ES-I3 (cell line): ENCODE measurements around the gene VSTM4.

ENCODE experiments used
- H3K36me3 ChIP-seq: 2 replicates; pipeline ENCODE4 v1.6.1; 2013; ENCODE audit warnings: mild to moderate bottlenecking, low read length, control low read depth, moderate library complexity; ENCODE audit not compliant: insufficient read depth
- H3K4me1 ChIP-seq: 2 replicates; pipeline ENCODE4 v1.6.1; 2013; ENCODE audit warnings: mild to moderate bottlenecking, control low read depth, low read length; ENCODE audit not compliant: insufficient read depth
- H3K9ac ChIP-seq: 2 replicates; pipeline ENCODE4 v1.6.1; 2013; ENCODE audit warnings: low read depth, mild to moderate bottlenecking, low read length, moderate library complexity
- H3K9me3 ChIP-seq: 2 replicates; pipeline ENCODE4 v1.6.1; 2013; ENCODE audit warnings: mild to moderate bottlenecking, low read length, moderate library complexity; ENCODE audit not compliant: control insufficient read depth, insufficient read depth

Gene VSTM4

DNA sequence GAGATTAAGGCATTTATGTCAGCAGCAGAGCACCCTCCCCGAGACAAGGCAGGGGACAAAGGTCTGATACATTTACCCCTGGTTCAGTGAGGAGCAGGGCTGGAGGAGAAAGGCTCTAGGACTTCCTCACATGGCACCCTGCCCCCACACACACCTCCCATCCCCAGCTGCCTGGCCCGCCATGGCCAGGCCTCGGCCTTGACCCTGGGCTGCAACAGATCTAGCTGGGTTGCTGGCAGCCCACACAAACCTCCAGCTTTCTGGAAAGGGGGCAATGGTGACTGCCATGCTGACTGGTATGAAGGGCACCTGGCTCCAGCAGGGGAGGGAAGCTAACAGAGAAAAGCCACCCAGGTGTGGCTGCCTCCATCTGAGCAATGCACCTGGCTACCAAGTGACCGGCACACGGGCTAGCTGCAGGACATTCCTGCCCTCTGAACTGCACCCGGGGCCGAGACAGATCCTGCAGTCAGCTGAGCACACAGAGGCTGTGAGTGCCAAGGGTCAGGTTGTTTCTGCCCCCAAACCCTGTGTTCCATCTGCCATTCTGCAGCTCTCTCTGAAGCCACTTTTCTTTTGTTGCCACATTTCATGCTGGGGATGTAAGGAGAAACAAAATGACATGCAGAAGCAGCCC, 89.9 kb downstream of the VSTM4 start:
- Histone ChIP-seq H3K36me3 (no peaks in the 10 kb centered on the region), H3K9me3 (no peaks in the 10 kb centered on the region), H3K9ac (no peak overlapping the region), H3K4me1 (no peaks in the 10 kb centered on the region)

DNA sequence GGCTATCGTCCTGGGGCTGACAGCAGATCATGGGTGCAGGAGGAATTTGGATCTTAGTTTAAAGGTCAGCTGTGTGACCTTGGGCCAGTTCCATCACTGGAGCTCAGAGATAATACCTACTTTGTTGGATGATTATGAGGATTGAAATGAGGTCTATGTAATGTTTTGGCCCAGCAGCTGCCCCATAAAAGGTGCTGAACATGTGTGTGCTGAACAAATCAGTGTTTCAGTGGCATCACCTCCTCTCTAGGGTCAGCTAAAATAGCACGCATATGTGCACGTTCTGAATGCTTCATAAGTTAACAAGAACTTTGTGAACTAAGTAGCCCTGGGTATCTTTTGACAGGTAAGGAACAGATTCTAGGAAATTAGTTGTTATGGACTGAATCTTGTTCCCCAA, 90.8 kb downstream of the VSTM4 start:
- no peaks in the 10 kb centered on the region for H3K4me1 ChIP-seq
- H3K9ac ChIP-seq = no peak overlapping the region
- no peaks in the 10 kb centered on the region for H3K9me3 ChIP-seq
- H3K36me3 ChIP-seq = no peaks in the 10 kb centered on the region

- H3K9ac ChIP-seq = no peak overlapping the region
- no peaks in the 10 kb centered on the region for H3K9me3 ChIP-seq
- no peaks in the 10 kb centered on the region for H3K4me1 ChIP-seq
- no peaks in the 10 kb centered on the region for H3K36me3 ChIP-seq
These were observed 91.6 kb downstream of the VSTM4 start for GRCh38 chr10:49023752-49024151.

DNA sequence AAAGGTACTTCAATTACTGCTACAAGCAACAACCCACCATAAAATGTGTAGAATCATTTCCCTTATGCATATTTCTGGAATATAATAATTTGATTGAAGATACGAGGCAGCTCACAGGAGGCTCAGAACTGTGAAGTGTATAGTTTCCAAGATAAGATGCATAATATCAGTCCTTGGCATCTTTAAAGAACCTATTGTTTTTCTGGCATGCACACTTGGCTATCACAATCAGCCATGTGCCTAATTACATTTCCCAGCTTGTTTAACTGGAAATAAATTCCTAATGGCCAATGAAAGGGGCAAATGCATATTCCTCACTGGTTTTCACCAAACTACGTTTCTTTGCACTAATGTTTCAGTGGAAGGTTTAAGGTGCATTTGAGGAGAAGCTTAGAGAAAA, 92.3 kb downstream of the VSTM4 start:
- H3K9me3 ChIP-seq = no peaks in the 10 kb centered on the region
- H3K4me1 ChIP-seq = no peaks in the 10 kb centered on the region
- no peaks in the 10 kb centered on the region for H3K36me3 ChIP-seq
- H3K9ac ChIP-seq = no peak overlapping the region

DNA sequence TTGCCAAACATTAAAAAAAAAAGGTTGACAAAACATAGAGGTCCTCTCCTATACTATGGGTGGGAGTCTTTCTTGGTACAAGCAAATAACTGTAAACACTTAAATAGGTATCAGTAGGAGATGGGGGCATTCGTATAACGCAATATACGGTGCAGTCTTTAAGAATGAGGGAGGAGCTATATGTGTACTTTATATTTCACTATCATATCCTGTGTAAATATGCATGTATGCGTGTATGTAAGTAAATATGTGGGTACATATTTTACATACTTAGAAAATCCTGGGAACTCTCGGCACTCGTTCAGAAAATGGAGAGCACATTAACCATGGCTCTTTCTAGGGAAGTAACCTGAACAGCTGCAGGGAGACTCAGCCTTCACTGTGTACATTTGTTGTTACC, 93.6 kb downstream of the VSTM4 start:
- Histone ChIP-seq H3K9ac (no peak overlapping the region), H3K4me1 (no peaks in the 10 kb centered on the region), H3K36me3 (no peaks in the 10 kb centered on the region), H3K9me3 (no peaks in the 10 kb centered on the region)

DNA sequence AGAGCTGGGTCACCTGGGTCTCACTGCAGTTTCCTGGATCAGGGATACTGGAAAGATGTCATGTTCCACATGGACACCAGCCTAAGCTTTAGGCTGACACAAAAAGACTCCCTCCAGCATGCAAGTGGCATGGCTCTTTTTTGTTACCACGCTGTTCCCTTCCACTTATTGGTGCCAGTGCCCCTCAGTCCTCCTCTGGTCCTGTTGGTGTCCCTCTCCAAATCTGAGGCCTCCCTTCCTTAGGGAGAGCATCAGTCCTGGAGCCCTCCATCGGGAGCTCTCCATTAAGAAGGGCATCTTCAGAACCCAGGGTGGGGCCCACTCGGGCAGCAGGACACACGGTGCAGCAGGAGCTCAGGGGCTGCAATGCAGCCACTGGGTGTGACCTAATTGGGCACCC, 99.6 kb downstream of the VSTM4 start:
- H3K9ac ChIP-seq = no peak overlapping the region
- no peaks in the 10 kb centered on the region for H3K9me3 ChIP-seq
- H3K36me3 ChIP-seq = no peaks in the 10 kb centered on the region
- no peaks in the 10 kb centered on the region for H3K4me1 ChIP-seq

DNA sequence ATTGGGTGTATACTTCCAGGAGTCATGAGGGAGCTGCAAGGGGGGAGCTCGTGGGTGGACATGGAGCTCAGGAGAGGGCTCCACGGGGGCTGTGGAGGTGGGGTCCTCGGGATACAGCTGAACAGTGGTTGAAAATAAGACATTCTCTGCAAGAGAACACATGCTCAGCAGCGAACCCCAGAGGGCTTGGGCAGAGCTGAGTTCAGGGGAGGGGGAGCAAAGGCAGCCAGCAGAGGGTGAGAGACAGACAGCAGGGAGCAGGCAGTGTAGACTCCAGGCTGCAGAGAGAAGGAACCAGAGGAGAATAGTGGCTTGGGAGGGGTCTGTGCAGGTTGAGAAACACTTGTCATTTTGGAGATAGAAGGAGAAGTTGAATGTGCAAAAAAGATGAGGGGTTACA, 102.7 kb downstream of the VSTM4 start:
- no peaks in the 10 kb centered on the region for H3K36me3 ChIP-seq
- no peaks in the 10 kb centered on the region for H3K4me1 ChIP-seq
- H3K9ac ChIP-seq = no peak overlapping the region

DNA sequence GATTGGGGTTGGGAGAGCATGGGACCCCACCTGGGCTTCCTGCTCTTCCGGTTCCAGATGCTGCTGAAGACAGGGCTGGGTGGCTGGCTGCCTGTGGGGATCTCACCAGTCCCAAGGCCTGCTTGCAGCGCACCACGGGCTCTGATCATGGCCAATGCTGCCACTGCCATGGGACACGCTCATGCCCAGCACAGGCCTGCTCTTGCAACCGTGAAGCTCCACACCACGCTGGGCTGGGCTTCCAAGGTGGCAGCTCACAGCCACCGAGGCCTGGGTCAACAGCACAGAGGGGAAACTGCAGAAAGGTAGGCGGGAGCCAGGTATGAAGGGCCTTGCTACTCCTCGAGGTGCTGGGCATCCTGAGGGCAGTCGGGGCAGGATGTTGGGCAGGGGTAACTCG, 103.6 kb downstream of the VSTM4 start:
- Histone ChIP-seq H3K36me3 (no peaks in the 10 kb centered on the region), H3K9ac (no peak overlapping the region), H3K4me1 (no peaks in the 10 kb centered on the region), H3K9me3 (no peaks in the 10 kb centered on the region)

More for the DNA sequence above, 102.7 kb downstream of the VSTM4 start:
- no peaks in the 10 kb centered on the region for H3K9me3 ChIP-seq

DNA sequence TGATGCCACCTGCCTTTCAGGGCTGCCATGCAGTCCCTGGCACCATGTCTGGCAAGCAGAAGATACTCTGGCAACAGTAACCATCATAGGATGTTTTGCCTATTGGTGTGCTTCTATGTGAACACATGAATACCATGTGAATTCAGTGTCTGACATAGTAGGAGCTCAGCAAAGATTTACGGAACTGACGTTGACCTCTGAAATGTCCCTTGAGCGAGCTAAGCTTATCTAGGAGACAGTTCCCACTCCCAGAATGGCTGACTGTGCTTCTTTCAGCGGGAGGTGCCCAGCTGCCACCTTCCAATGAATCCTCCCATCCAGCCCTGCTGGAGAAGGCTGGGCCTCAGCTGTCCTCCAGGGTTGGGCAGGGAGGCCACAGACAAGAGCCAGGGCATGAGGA, 104.5 kb downstream of the VSTM4 start:
- Histone ChIP-seq H3K36me3 (no peaks in the 10 kb centered on the region), H3K9ac (no peak overlapping the region), H3K9me3 (no peaks in the 10 kb centered on the region), H3K4me1 (no peaks in the 10 kb centered on the region)

DNA sequence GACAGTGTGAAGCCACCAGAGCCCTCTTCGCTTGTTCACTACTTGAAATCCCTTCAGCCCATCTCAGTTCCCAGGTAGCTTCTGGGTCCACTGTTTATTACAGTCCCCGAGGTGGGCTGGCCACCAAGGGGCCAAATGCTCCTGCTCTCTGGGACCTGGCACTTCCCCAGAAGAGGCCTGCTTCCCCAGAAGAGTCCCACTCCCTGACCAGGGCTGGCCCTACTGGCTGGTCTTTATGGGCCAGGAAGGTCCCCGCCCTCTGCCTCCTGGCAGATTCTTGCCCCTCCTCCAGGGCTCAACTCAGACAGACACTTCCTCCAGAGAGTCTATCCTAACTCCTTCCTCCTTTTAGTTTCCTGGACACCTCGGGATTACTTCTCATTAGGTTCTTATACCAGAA, 105.0 kb downstream of the VSTM4 start:
- no peaks in the 10 kb centered on the region for H3K4me1 ChIP-seq
- no peak overlapping the region for H3K9ac ChIP-seq
- H3K36me3 ChIP-seq = no peaks in the 10 kb centered on the region
- no peaks in the 10 kb centered on the region for H3K9me3 ChIP-seq

GRCh38 chr10:49009199-49009979, 105.9 kb downstream of the VSTM4 start:
- H3K9ac ChIP-seq = no peak overlapping the region
- no peaks in the 10 kb centered on the region for H3K4me1 ChIP-seq
- H3K9me3 ChIP-seq = no peaks in the 10 kb centered on the region
- H3K36me3 ChIP-seq = no peaks in the 10 kb centered on the region

DNA sequence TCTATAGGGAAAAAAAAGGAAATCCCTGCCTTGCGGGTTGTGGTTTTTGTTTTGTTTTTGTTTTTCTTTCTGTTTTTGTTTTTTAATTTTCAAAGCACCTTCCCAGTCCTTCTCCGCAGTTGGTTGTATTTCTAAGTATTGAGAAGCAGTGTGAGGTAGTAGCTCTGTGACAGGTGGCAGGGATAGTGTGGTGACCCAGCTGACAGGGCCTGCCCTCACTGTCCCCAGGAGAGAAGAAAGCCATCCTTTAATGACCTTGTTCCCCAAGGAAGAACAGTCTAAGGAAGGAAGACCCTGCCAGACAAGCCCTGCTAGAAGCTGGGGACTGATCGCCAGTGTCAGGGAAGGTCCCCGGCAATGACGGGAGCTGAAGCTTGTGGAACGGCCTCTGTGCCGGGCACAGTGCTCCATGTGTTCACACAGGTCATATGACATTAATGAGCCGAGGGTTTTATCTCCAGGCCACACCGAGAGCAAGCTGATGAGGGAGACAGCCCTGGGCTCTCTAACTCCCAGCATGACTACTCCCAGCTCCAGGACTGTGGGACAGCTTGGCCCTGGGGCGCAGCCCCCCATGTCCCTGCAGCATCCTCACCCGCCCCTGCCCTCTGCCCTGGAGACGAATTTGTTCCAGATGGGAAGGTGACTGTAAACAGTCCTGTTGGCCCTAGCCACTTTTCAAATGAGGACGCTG, 106.7 kb downstream of the VSTM4 start:
- H3K9ac ChIP-seq = no peak overlapping the region
- H3K36me3 ChIP-seq = no peaks in the 10 kb centered on the region
- H3K4me1 ChIP-seq = no peaks in the 10 kb centered on the region
- H3K9me3 ChIP-seq = no peaks in the 10 kb centered on the region

DNA sequence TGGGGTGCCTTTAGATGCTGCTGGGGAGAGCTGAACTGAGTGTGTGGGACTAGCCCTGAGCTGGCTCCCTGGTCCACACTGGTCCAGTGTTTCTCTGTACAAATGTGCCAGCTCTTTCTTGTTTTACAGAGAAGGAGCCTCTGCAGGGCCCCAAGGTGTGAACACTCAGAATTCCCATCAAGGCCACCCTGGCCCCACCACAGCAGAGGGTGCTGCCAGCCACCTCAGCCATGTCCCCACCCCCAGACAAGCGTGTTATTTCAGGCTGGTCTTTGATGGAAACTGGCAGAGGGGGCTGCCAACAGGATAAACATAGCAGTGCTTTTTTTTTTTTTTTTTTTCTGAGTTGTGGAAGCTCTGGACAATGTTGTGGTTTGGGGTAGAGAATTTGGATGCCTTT, 107.2 kb downstream of the VSTM4 start:
- H3K9me3 ChIP-seq = no peaks in the 10 kb centered on the region
- H3K4me1 ChIP-seq = no peaks in the 10 kb centered on the region
- H3K9ac ChIP-seq = no peak overlapping the region
- H3K36me3 ChIP-seq = no peaks in the 10 kb centered on the region

- H3K4me1 ChIP-seq = no peaks in the 10 kb centered on the region
- no peaks in the 10 kb centered on the region for H3K9me3 ChIP-seq
- H3K36me3 ChIP-seq = no peaks in the 10 kb centered on the region
- no peak overlapping the region for H3K9ac ChIP-seq
These were observed 108.2 kb downstream of the VSTM4 start for GRCh38 chr10:49007129-49007528.

DNA sequence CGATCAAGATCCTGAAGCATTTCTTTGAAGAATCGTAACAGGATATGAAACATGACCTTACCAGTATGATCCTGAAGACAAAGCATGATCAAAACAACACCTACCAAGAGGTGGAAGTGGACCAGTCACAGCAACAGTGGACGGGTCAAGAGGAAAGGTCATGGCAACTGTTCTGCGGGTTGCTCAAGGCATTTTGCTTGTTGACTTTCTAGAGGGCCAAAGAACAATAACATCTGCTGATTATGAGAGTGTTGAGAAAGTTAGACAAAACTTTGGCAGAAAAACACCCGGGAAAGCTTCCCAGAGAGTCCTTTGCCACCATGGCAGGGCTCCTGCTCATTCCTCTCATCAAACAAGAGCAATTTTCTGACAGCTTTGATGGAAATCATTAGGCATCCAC, 110.1 kb downstream of the VSTM4 start:
- no peaks in the 10 kb centered on the region for H3K9me3 ChIP-seq
- H3K9ac ChIP-seq = no peak overlapping the region
- H3K36me3 ChIP-seq = no peaks in the 10 kb centered on the region
- H3K4me1 ChIP-seq = no peaks in the 10 kb centered on the region
